HG02763 (cell line): ENCODE results near the gene CFHR4.
"Not testable (repeated sequence)": the region's sequence is repeated elsewhere in the genome, so short reads cannot be mapped to it uniquely, and the experiment has no call there.

Experiments used
- ATAC-seq: cut with Tn5 transposase; IDR thresholded peaks from one replicate; pipeline ENCODE4 v1.9.1; 2021; ENCODE audit warnings: mild to moderate bottlenecking, moderate library complexity; ENCODE audit not compliant: unreplicated experiment

Gene CFHR4

DNA sequence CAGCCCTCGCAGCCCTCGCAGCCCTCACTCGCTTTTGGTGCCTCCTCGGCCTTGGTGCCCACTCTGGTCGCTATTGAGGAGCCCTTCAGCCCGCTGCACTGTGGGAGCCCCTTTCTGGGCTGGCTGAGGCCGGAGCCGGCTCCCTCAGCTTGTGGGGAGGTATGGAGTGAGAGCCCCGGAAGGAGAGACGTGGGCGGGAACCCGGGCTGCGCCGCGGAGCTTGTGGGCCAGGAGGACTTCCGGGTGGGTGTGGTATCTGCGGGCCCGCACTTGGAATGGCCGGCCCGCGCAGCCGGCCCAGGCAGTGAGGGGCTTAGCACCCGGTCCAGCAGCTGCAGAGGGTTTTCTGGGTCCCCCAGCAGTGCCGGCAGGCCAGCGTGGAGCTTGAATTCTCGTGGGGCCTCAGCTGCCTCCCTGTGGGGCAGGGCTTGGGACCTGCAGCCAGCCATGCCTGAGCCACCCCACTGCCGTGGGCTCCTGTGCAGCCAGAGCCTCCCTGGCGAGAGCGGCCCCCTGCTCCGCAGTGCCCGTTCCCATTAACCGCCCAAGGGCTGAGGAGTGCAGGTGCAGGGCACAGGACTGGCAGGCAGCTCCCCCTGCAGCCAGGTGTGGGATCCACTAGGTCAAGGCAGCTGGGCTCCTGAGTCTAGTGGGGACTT, 45.8 kb downstream of the CFHR4 start:
- no peak for ATAC-seq

DNA sequence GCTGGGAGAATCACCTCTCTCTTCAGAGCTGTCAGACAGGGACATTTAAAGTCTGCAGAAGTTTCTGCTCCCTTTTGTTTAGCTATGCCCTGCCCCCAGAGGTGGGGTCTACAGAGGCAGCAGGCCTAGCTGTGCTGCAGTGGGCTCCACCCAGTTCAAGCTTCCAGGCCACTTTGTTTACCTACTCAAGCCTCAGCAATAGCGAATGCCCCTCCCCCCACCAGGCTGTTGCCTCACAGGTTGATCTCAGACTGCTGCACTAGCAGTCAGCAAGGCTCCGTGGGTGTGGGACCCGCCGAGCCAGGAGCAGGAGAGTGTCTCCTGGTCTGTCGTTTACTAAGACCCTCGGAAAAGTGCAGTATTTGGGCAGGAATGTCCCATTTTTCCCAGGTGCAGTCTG, 53.6 kb downstream of the CFHR4 start:
- ATAC-seq = not testable (repeated sequence)

DNA sequence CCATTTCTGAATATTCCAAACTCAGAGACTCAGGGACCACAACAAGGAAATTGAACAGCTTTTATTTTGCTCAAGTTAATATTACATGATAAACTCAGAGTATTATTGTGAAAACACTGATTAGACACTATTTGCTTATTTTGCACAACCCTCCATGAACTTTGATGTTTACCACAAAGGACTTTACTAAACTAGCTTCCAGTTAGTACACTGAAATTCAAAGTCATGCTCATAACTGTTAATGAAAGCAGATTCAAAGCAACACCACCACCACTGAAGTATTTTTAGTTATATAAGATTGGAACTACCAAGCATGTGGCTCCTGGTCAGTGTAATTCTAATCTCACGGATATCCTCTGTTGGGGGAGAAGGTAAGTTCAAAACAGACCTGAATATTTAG, 55.7 kb downstream of the CFHR4 start, which contains the start of gene CFHR2:
CFHR2 (plus strand) TSS at position 171 of the 400 bp plus-strand sequence; CDS start at position 314, 143 bp downstream.
- not testable (repeated sequence) for ATAC-seq

DNA sequence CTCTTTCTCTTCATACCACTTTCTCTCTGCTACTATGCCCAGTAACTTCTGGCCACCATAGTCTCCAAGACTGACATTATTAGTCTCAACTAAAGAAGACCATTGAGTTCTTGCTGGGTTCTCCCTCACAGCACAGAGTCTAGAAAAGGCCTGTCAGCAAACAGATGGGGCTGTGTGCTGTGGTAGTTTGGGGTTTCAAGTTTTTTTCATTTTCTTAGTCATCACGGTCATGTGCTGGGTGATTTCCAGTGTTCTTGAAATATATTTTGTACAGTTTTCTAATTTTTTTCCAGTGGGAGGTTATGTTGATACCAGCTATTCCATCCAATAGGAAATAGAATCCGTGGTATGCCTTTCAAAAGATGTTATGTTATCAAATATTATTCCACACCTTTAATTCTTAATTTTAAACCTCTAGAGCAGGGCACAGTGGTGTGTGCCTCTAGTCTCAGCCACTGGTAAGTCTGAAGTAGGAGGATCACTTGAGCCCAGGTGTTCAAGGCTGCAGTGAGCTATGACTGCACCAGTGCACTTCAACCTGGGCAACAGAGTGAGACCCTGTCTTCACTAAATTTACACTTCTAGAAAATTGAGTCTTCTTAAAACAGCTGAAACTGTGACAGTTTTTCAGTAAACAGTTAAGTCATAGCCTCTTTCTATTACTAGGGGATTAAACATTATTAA, 64.0 kb downstream of the CFHR4 start:
- ATAC-seq = peak; percentile 81

DNA sequence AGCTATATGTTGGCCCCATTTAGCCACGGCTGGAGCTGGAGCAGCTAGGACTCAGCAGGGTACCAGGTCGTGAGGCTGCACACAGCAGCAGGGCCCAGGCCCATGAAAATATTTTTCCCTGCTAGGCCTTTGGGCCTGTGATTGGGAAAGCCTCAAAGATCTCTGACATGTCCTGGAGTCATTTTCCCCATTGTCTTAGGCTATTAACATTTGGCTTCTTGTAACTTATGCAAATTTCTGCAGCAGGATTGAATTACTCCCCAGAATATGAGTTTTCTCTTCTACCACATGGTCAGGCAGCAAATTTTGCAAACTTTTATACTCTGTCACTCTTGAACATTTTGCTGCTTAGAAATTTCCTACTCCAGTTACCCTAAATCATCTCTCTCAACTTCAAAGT, 66.9 kb downstream of the CFHR4 start:
- no peak for ATAC-seq

DNA sequence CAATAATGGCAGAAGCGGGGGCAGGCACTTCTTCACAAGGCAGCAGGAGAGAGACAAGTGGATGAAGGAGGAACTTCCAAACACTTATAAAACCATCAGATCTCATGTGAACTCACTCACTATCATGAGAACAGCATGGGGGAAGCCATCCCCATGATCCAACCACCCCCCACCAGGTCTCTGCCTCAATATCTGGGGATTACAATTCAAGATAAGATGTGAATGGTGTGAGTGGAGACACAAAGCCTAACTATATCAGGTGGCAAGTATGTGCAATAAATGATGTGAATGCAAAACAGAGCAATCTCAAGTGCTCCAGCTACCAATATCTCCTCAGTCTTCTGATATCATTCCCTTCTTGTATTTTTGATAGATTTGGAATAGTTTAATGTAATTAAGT, 68.1 kb downstream of the CFHR4 start:
- no peak for ATAC-seq

DNA sequence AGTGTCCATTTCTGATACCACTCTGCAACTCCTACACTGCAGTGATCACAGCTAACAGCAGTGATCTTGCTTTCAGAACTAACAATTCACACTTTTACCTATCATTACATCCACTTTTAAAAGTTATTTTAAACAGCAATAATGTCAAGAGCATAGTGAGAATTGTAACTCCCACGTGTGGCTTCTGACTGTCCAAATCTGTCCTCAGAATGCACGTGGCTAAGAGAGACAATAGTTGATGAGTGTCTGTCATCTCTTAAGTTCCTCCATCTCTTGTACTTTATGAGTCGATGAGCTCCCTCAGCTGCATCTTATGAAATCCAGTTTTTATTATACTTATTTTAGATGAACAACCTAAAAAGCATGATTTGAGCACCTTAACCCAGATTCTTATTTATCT, 73.0 kb downstream of the CFHR4 start:
- ATAC-seq = peak; percentile 61
